ENCODE data around the gene SPTB.

Gene SPTB

GRCh38 chr14:64778104-64778754, 101.5 kb downstream of the SPTB start:
- no peaks in the 10 kb centered on the region for H4K20me1 ChIP-seq (ENCODE audit: insufficient read depth, low read length)
- H3K9me2 ChIP-seq (replicated peaks; ENCODE audit: insufficient read depth, low read length), result no peaks in the 10 kb centered on the region
- no peaks in the 10 kb centered on the region for H3K79me2 ChIP-seq (ENCODE audit: low read length)
- H3K4me2 ChIP-seq (ENCODE audit: low read depth, low read length), result no peak overlapping the region
- H3K9me3 ChIP-seq (replicated peaks; ENCODE audit: insufficient read depth, low read length), result no peaks in the 10 kb centered on the region
- H3K4me3 ChIP-seq (ENCODE audit: low read length), result no peak overlapping the region
- no peak for TF ChIP-seq EZH2 (optimal IDR thresholded peaks at IDR 0.05; ENCODE audit: low read depth, low read length)
- no peak for TF ChIP-seq CTCF (IDR thresholded peaks at IDR 0.05; ENCODE audit: low read length)
- TF ChIP-seq EZH2phosphoT487 (IDR thresholded peaks at IDR 0.05; ENCODE audit: low read length), result no peak
- H3K27ac ChIP-seq (ENCODE audit: low read length), result no peak overlapping the region
- no peak for DNase-seq
- H2AFZ ChIP-seq (ENCODE audit: low read length), result no peak overlapping the region
- H3K36me3 ChIP-seq (replicated peaks; ENCODE audit: insufficient read depth, low read length), result no peaks in the 10 kb centered on the region
- no peaks in the 10 kb centered on the region for H3K4me1 ChIP-seq (ENCODE audit: low read length)
- H3K9ac ChIP-seq (ENCODE audit: low read length), result no peak overlapping the region
- H3F3A ChIP-seq (ENCODE audit: insufficient read depth, low read length), result no peaks in the 10 kb centered on the region
- H3K27me3 ChIP-seq (replicated peaks; ENCODE audit: insufficient read depth, low read length), result no peaks in the 10 kb centered on the region

- DNase-seq, result no peak
- no peak for TF ChIP-seq EZH2phosphoT487 (IDR thresholded peaks at IDR 0.05; ENCODE audit: low read length)
- TF ChIP-seq EZH2 (optimal IDR thresholded peaks at IDR 0.05; ENCODE audit: low read depth, low read length), result no peak
- no peaks in the 10 kb centered on the region for H3K9me2 ChIP-seq (replicated peaks; ENCODE audit: insufficient read depth, low read length)
- no peak overlapping the region for H3K9ac ChIP-seq (ENCODE audit: low read length)
- H3F3A ChIP-seq (ENCODE audit: insufficient read depth, low read length), result no peaks in the 10 kb centered on the region
- H3K79me2 ChIP-seq (ENCODE audit: low read length), result no peaks in the 10 kb centered on the region
- no peak overlapping the region for H3K27ac ChIP-seq (ENCODE audit: low read length)
- H3K4me3 ChIP-seq (ENCODE audit: low read length), result no peak overlapping the region
- no peaks in the 10 kb centered on the region for H3K27me3 ChIP-seq (replicated peaks; ENCODE audit: insufficient read depth, low read length)
- no peaks in the 10 kb centered on the region for H3K36me3 ChIP-seq (replicated peaks; ENCODE audit: insufficient read depth, low read length)
- no peaks in the 10 kb centered on the region for H3K4me1 ChIP-seq (ENCODE audit: low read length)
- H3K9me3 ChIP-seq (replicated peaks; ENCODE audit: insufficient read depth, low read length), result no peaks in the 10 kb centered on the region
- no peak overlapping the region for H2AFZ ChIP-seq (ENCODE audit: low read length)
- H3K4me2 ChIP-seq (ENCODE audit: low read depth, low read length), result no peak overlapping the region
- H4K20me1 ChIP-seq (ENCODE audit: insufficient read depth, low read length), result no peaks in the 10 kb centered on the region
Observed at GRCh38 chr14:64777461-64777860, 102.2 kb downstream of the SPTB start.

GRCh38 chr14:64775081-64775777, 104.5 kb downstream of the SPTB start:
- no peak for DNase-seq
- H3K4me2 ChIP-seq (ENCODE audit: low read depth, low read length), result no peak overlapping the region
- no peak overlapping the region for H3K27ac ChIP-seq (ENCODE audit: low read length)
- H3K79me2 ChIP-seq (ENCODE audit: low read length), result no peaks in the 10 kb centered on the region
- H3K36me3 ChIP-seq (replicated peaks; ENCODE audit: insufficient read depth, low read length), result no peaks in the 10 kb centered on the region
- H3K27me3 ChIP-seq (replicated peaks; ENCODE audit: insufficient read depth, low read length), result no peaks in the 10 kb centered on the region
- H2AFZ ChIP-seq (ENCODE audit: low read length), result no peak overlapping the region
- no peaks in the 10 kb centered on the region for H4K20me1 ChIP-seq (ENCODE audit: insufficient read depth, low read length)
- no peaks in the 10 kb centered on the region for H3K9me3 ChIP-seq (replicated peaks; ENCODE audit: insufficient read depth, low read length)
- no peak overlapping the region for H3K9ac ChIP-seq (ENCODE audit: low read length)
- no peaks in the 10 kb centered on the region for H3F3A ChIP-seq (ENCODE audit: insufficient read depth, low read length)
- no peaks in the 10 kb centered on the region for H3K9me2 ChIP-seq (replicated peaks; ENCODE audit: insufficient read depth, low read length)
- TF ChIP-seq EZH2phosphoT487 (IDR thresholded peaks at IDR 0.05; ENCODE audit: low read length), result no peak
- TF ChIP-seq CTCF (IDR thresholded peaks at IDR 0.05; ENCODE audit: low read length), result no peak
- no peak for TF ChIP-seq EZH2 (optimal IDR thresholded peaks at IDR 0.05; ENCODE audit: low read depth, low read length)
- no peaks in the 10 kb centered on the region for H3K4me1 ChIP-seq (ENCODE audit: low read length)
- H3K4me3 ChIP-seq (ENCODE audit: low read length), result no peak overlapping the region

GRCh38 chr14:64774272-64774671, 105.4 kb downstream of the SPTB start:
- Histone ChIP-seq H3K4me2 (ENCODE audit: low read depth, low read length) (no peak overlapping the region), H4K20me1 (ENCODE audit: insufficient read depth, low read length) (no peaks in the 10 kb centered on the region), H3K36me3 (replicated peaks; ENCODE audit: insufficient read depth, low read length) (no peaks in the 10 kb centered on the region), H3F3A (ENCODE audit: insufficient read depth, low read length) (no peaks in the 10 kb centered on the region), H3K9ac (ENCODE audit: low read length) (no peak overlapping the region), H3K4me3 (ENCODE audit: low read length) (no peak overlapping the region), H3K4me1 (ENCODE audit: low read length) (no peaks in the 10 kb centered on the region), H3K9me3 (replicated peaks; ENCODE audit: insufficient read depth, low read length) (no peaks in the 10 kb centered on the region), H3K79me2 (ENCODE audit: low read length) (no peaks in the 10 kb centered on the region), H2AFZ (ENCODE audit: low read length) (no peak overlapping the region), H3K9me2 (replicated peaks; ENCODE audit: insufficient read depth, low read length) (no peaks in the 10 kb centered on the region), H3K27ac (ENCODE audit: low read length) (no peak overlapping the region), H3K27me3 (replicated peaks; ENCODE audit: insufficient read depth, low read length) (no peaks in the 10 kb centered on the region)
- no peak for DNase-seq
- TF ChIP-seq CTCF (IDR thresholded peaks at IDR 0.05; ENCODE audit: low read length) (no peak), EZH2 (optimal IDR thresholded peaks at IDR 0.05; ENCODE audit: low read depth, low read length) (no peak), EZH2phosphoT487 (IDR thresholded peaks at IDR 0.05; ENCODE audit: low read length) (no peak)
